Hepatocyte (in vitro differentiated cells): Measurements from ENCODE around the gene FAM9C.

Experiments used
- EZH2phosphoT487 ChIP-seq: fragments of 200-600 bp; sonication (generic); IDR thresholded peaks from one replicate; pipeline ENCODE4 v1.6.1; 2018; ENCODE audit warnings: antibody characterized with exemption, mild to moderate bottlenecking, low read depth, moderate library complexity; ENCODE audit not compliant: unreplicated experiment, severe bottlenecking
- TF ChIP-seq, protein P1 (sequence below): fragments of 200-600 bp; sonication (generic); IDR thresholded peaks from 2 replicates; pipeline ENCODE4 v1.5.1; 2016; ENCODE audit warnings: antibody characterized with exemption, mild to moderate bottlenecking; ENCODE audit not compliant: poor library complexity

DNA sequence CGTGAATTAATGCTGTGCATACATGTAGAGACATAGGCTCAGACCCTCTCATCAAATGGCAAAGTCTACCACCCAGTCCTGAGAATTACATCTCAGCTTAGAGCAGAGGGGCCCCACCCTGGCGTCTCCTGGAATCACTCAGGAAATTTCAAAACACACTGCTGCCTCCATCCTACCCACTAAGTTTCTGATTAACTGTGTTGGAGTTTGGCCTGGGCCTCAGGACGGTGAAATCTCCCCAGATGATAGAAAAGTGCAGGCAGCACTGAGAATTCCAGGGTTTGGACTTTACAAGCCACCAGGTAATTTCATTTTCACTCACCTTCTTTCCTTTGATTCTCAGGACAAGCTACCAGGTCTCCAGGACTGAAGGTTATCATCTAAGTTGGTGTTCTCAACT is 3.3 kb upstream of the FAM9C start:
- TF ChIP-seq, protein P1, sequence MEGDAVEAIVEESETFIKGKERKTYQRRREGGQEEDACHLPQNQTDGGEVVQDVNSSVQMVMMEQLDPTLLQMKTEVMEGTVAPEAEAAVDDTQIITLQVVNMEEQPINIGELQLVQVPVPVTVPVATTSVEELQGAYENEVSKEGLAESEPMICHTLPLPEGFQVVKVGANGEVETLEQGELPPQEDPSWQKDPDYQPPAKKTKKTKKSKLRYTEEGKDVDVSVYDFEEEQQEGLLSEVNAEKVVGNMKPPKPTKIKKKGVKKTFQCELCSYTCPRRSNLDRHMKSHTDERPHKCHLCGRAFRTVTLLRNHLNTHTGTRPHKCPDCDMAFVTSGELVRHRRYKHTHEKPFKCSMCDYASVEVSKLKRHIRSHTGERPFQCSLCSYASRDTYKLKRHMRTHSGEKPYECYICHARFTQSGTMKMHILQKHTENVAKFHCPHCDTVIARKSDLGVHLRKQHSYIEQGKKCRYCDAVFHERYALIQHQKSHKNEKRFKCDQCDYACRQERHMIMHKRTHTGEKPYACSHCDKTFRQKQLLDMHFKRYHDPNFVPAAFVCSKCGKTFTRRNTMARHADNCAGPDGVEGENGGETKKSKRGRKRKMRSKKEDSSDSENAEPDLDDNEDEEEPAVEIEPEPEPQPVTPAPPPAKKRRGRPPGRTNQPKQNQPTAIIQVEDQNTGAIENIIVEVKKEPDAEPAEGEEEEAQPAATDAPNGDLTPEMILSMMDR, result no peak
- no peak for TF ChIP-seq EZH2phosphoT487
